Stimulated activated CD8-positive, alpha-beta memory T cell treated with anti-CD3 and anti-CD28 coated beads, Interleukin-15, amount 100 ng/mL, for 1 hour (primary cell): ENCODE data around the gene SLC25A29.
"Not testable (repeated sequence)": the region's sequence is repeated elsewhere in the genome, so short reads cannot be mapped to it uniquely, and the experiment has no call there.

ENCODE experiments used
- DNase-seq: peaks from one replicate; pipeline ENCODE4 v3.0.0-alpha.2; 2020; ENCODE audit warnings: low read depth

Gene SLC25A29

GRCh38 chr14:100293497-100294212 is 12.6 kb downstream of the SLC25A29 start:
- DNase-seq: no peak

DNA sequence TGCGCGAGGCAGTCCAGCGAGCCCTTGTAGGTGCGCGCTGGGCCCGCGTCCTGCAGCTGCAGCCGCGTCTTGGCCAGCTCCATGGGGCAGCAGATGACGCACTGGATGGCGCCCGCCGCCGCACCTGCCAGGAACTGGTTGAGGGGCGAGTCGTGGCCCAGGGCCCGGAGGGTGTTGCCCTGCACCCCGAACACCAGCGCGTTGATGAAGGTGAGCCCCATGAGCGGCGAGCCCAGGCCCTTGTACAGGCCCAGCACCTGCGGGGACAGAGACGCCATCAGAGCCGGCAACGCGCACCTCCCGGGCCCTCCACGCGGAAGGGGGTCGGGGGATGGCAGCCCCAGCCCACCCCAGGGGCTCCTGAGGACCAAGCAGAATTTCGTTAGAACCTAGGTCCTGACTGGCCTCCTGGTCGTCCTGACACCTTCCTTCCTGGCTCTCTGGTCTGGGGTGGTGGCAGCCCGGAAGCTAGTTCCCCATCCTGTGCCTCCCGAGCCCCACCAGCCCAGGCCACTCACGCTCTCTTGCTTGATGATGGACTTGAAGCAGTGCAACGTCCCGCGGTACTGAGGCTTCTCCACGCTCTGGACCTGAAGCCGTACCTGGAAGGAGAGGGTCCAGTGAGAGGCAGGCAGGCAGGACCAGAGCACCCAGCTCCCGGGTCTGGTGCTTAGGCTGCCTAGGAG is 13.3 kb downstream of the SLC25A29 start:
- DNase-seq: no peak

GRCh38 chr14:100292301-100292775 is 13.9 kb downstream of the SLC25A29 start:
- DNase-seq: no peak

DNA sequence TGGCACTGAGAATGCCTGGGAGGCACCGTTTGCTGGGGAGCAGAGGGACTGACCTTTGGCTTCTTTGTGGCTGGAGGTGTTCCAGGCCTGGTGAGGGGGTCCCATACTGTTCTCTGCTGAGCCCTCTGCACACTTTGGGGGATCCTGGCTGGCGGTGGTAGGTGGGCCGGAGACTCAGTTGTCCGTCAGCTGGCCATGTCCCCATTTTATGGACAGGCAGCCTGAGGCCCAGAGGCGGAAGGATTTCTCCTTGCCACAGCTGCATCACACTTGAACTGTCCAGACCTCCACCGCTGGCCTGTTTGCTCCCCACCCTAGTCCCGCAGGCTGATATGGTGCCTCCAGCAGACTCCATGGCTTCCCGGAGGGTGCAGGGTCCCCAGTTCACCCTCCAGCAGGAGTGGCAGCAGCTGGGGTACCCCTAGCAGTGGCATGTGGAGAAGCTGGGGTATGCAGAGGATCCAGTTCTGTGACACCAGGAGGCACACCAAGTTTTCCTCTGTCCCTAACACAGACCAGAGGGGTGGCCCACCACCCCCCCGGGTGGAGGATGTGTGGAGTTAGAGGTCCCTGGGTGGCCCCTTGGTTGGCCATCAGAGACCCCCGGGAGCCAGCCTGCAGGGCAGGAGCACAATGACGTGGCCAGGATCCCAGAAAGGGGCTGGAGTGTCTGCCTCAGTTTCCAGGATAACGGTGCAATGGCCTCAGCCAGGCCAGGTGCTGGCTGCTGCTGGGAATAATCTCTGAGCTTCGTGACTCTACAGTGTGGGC is 14.8 kb downstream of the SLC25A29 start:
- DNase-seq: no peak

DNA sequence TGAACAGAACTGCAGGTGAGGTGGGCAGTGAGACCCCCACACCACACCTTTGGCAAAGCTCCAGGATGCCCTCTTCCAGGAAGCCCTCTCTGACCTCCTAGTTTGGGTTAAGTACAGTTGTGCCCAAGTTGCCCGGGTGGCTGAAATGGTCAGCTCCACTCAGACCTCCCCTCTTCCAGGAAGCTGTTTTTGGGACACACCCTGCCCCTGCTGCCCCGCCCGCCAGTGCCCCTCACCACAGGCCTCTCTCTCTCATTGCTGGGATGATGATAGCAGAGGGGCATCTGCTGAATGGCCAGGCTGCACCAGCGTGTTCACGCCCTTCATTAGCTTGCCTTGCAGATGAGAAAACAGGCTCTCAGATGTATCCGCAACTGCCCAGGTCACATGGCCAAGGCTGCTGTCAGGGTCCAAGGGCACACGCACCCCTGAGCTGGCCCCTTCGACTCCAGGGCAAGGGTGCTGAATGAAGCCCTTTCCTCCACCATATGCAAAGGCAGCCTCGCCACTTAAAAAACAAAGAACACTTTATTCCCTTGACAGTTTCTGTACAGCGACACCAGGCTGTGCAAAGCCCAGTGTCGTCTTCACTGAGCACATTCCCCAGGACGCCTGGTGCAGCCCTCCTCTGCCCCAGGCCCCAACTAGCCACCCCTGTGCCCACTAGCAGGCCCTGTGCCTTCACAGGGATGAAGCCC is 15.5 kb downstream of the SLC25A29 start:
- no peak for DNase-seq

- no peak for DNase-seq
Measured at GRCh38 chr14:100289916-100290606, 16.2 kb downstream of the SLC25A29 start.

DNA sequence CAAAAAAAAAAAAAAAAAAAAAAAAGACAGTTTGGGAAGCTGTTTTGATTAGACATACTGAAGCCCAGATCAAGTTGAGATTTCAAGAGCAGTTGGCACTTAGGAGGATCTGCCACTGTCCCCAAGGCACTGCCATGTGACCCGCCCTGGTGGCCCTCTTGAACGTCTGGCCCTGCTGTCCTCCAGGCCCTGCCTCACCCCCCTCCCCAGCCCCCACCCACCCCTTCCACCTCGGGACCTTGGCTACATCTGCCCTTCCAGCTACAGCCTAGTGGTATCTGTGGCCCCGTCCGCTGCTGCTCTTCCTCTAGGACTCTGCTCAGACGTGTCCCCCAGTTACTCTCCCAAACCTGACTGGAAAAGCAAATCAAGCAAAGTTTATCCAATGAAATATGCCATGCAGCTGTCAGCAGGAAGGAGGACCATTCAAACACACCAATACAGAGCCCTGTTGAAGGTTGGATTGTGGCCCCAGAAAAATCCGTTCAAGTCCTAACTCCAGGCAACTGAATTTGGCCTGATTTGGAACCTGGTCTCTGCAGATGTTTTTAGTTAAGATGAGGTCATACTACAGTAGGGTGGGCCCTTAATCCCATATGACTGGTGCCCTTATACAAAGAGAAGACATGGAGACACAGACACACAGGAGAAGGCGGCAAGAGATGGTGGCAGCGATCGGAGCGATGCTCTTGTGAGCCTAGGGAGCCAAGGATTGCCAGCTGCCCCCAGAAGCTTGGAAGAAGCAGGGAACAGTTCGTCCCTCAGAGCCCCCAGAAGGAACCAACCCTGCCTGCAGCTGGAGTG is 17.7 kb downstream of the SLC25A29 start:
- no peak for DNase-seq

DNA sequence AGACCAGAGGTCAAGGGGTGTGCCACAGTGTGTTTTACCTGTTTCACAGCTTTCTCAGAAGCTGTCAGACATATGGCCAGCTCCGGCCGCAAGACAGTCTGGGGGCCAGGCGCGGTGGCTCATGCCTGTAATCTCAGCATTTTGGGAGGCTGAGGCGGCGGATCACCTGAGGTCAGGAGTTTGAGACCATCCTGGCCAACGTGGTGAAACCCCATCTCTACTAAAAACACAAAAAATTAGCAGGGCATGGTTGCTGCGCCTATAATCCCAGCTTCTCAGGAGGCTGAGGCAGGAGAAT is 18.3 kb downstream of the SLC25A29 start:
- not testable (repeated sequence) for DNase-seq

DNA sequence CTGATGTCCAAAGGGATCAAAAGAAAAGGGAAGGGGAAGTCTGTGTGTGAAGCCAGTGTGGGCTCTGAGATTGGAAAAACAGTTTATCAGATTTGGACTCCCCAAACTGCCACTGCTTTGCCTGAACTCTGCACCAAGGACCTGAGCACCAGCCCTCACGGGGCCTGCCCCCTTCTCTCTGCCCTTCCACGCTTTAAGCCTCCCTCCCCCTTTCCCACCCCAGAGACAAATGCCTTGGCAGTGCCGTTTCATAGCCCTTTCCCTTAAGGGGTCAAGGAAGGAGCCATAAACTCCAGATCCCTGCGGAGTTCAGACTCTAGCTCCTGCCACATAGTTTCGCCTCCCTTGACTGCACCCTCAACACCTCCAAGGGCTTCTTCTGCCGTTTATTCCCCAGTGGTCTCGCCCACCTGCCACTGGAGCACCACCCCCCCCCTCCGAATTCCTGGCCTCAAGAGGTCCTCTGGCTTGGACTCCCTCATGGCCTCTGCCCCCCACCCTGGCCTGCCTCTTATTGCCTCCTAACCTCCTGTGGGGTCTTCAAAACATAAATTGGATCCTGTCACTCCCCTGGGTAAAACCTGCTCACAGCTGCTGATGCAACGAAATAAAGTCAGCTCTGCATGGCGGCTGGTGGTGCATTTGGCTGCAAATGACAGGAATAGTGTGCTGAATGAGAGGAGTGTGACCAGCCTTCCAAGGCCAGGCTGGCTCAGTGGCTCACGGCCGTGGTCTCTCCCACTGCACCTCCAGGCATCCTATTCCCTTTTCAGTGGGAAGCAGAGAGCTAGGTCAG is 18.8 kb downstream of the SLC25A29 start:
- DNase-seq: no peak

- DNase-seq: no peak
Measured at GRCh38 chr14:100286484-100287191, 19.6 kb downstream of the SLC25A29 start.

DNA sequence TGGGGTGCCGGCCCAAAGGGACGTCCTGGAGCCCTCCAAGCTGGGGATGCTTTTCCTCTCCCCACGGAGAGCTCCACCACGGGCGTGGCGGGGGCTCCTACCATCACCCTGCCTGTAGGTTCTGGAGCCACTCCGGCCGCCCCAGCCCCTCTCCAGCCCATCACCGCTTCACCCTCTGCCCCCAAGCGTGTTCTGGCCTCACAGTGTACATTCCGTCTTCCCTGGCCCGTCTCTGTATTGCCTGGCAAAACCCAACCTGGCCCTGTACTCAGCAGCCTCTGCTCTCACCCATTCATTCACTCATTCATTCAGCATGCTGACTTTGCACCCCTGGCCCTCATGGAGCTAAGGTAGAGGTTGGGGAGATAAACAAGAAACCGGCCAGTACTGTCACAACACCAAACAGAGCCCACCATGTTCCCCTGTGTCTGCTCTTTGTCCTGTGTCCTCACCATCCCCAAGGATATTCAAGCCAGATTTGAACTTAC is 20.3 kb downstream of the SLC25A29 start:
- DNase-seq: no peak

GRCh38 chr14:100285021-100285912 is 21.0 kb downstream of the SLC25A29 start:
- DNase-seq: peak; percentile 51

GRCh38 chr14:100283984-100284881 is 22.0 kb downstream of the SLC25A29 start:
- no peak for DNase-seq

GRCh38 chr14:100283436-100283835 is 22.8 kb downstream of the SLC25A29 start:
- not testable (repeated sequence) for DNase-seq

GRCh38 chr14:100282766-100283419 is 23.4 kb downstream of the SLC25A29 start:
- DNase-seq: no peak

DNA sequence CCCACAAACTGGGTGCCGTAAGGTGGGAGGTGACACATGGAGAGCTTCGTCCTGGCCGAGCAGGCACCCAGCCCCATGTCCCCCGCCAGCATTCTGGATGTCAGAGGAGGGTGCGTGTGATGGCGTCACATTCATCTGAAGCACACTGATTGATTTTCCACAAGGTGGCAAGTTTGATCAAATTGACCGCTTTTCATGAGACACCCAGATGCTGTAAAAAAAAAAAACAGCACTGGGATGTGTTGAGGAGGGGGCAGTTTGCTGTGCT is 24.2 kb downstream of the SLC25A29 start:
- no peak for DNase-seq
